Natural killer cell treated with Interleukin-12 subunit alpha and Interleukin-12 subunit beta and Interleukin-15 and Interleukin-18, amount 100 ng/mL, for 72 hours (primary cell): ENCODE results near the gene SFMBT2. TPM values are rescaled to one million over a fixed set of nuclear protein-coding genes. Genes with fewer than 3 reads are reported as not detected.
"Not testable (repeated sequence)": the region's sequence is repeated elsewhere in the genome, so short reads cannot be mapped to it uniquely, and the experiment has no call there.

ENCODE experiments used
- ATAC-seq, 2 donors: fragments of 150-1000 bp; cut with Tn5 transposase in 1 of 2; sonication (Bioruptor Pico), chemical (Tn5 transposase) in 1 of 2; 2 replicates each; pipeline ENCODE4 v1.10.0; 2021
- DNase-seq: peaks from one replicate; pipeline ENCODE4 v3.0.0; 2022; ENCODE audit warnings: low spot score
- H3K27ac Mint-ChIP-seq, 2 donors: 1 replicate in 1 of 2; 2 replicates in 1 of 2; pipeline ENCODE4 v1.8.0; 2022; ENCODE audit warnings: mixed read lengths in 2 of 2, mild to moderate bottlenecking in 1 of 2, moderate library complexity in 1 of 2
- H3K27me3 Mint-ChIP-seq, 2 donors: 1 replicate in 1 of 2; 2 replicates in 1 of 2; pipeline ENCODE4 v1.8.0; 2022; ENCODE audit warnings: mixed read lengths in 2 of 2
- H3K36me3 Mint-ChIP-seq: one replicate; pipeline ENCODE4 v1.8.0; 2022; ENCODE audit warnings: mixed read lengths
- H3K4me1 Mint-ChIP-seq, 2 donors: 1 replicate in 1 of 2; 2 replicates in 1 of 2; pipeline ENCODE4 v1.8.0; 2022; ENCODE audit warnings: low read depth in 2 of 2, mixed read lengths in 2 of 2, mild to moderate bottlenecking in 1 of 2
- H3K4me3 Mint-ChIP-seq: one replicate; pipeline ENCODE4 v1.8.0; 2022; ENCODE audit warnings: mixed read lengths
- H3K9me3 Mint-ChIP-seq: 2 replicates; pipeline ENCODE4 v1.8.0; 2022; ENCODE audit warnings: mixed read lengths
- total RNA-seq, 2 donors: library from RNA; stranded (reverse); gene quantifications; one replicate each; pipeline ENCODE4 v1.2.3, GENCODE V29; 2022

SFMBT2 gene
- total RNA-seq, 2 donors from 2014 or later = 94.9 to 101 TPM

DNA sequence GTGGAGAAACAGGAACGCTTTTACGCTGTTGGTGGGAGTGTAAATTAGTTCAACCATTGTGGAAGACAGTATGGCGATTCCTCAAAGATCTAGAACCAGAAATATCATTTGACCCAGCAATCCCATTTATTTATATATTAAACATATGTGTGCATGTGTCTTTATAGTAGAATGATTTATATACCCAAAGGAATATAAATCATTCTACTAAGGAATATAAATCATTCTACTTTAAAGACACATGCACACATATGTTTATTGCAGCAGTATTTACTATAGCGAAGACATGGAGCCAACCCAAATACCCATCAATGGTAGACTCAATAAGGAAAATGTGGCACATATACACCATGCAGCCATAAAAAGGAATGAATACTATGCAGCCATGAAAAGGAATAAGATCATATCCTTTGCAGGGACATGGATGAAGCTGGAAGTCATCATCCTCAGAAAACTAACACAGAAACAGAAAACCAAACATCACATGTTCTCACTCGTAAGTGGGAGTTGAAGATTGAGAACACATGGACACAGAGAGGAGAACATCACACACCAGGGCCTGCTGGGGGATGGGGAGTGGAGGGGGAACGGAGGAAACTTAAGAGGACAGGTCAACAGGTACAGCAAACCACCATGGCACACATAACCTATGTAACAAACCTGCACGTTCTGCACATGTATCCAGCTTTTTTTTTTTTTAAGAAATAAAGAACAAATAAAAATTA, 111.1 kb downstream of the SFMBT2 start:
- not testable (repeated sequence) for H3K36me3 Mint-ChIP-seq, DNase-seq, H3K9me3 Mint-ChIP-seq, H3K4me3 Mint-ChIP-seq, ATAC-seq, H3K27me3 Mint-ChIP-seq
- peaks cover 82 to 86% of the 10 kb centered on the region in 2 donors for H3K4me1 Mint-ChIP-seq
- H3K27ac Mint-ChIP-seq = peak overlapping the region in 1 of 2 donors; percentile 63

DNA sequence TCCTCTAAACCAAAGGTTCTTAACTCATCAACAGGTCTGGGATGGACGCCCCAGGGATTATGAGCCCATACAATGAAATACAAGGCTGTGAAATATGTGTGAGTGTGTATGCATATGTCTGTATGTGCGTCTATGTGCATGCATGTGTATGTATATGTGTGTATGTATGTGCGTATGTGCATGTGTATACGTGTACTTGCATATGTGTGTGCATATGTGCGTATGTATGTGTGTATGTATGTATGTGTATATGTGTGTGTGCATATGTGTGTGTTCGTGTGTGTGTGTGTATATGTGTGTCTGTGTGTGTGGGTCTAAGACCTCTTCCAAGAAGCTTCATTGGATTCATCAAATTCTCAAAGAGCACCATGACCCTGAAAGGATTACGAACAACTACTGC, 112.3 kb downstream of the SFMBT2 start:
- Mint-ChIP-seq H3K9me3 (no peaks in the 10 kb centered on the region), H3K27me3 (no peaks in the 10 kb centered on the region), H3K4me3 (no peak overlapping the region), H3K36me3 (no peaks in the 10 kb centered on the region), H3K4me1 (peaks cover 84 to 90% of the 10 kb centered on the region in 2 donors), H3K27ac (peak overlapping the region in 1 of 2 donors; percentile 92)
- no peak for DNase-seq
- ATAC-seq = no peak

DNA sequence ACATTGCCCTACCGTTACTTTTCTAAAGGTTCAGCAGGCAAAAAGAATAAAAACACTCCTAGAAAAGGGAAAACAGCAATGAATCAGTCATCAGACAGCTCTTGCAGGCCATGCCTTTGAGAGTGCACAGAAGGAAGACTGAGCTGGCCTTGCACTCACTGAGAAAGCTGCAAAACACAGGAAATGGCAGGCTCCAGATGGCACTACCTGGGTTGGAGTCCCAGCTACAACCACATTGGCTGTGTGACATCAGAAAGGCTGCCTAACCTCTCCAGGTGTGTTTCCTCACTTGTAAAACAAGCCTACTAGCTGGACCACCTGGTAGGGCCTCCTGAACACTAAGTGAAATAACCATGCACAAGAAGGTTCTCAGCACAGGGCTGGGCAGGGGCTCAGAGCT, 113.7 kb downstream of the SFMBT2 start:
- Mint-ChIP-seq H3K9me3 (no peaks in the 10 kb centered on the region), H3K36me3 (no peaks in the 10 kb centered on the region), H3K27ac (peak overlapping the region; percentile 16 to 92), H3K4me3 (no peak overlapping the region), H3K4me1 (peaks cover 77 to 85% of the 10 kb centered on the region in 2 donors), H3K27me3 (no peaks in the 10 kb centered on the region)
- DNase-seq (no peak), ATAC-seq (no peak)

DNA sequence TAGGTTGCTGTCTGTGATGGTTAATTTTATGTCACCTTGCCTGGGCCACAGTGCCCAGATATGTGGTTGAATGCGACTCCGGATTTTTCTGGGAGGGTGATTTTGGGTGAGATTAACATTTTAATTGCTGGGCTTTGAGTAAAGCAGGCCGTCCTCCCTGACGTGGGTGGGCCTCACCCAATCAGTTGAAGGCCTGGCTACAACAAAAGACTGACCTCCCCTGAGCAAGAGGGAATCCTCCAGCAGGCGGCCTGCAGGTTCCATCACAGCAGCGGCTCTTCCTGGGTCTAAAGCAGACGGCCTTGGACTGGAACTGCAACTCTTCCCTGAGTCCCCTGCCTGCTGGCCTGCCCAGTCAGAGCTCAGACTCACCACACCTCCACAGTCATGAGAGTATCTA, 114.2 kb downstream of the SFMBT2 start:
- Mint-ChIP-seq H3K27ac (peak overlapping the region; percentile 16 to 92), H3K4me1 (peaks cover 77 to 85% of the 10 kb centered on the region in 2 donors), H3K36me3 (no peaks in the 10 kb centered on the region), H3K9me3 (no peaks in the 10 kb centered on the region), H3K4me3 (no peak overlapping the region), H3K27me3 (no peaks in the 10 kb centered on the region)
- no peak for ATAC-seq
- DNase-seq = no peak

DNA sequence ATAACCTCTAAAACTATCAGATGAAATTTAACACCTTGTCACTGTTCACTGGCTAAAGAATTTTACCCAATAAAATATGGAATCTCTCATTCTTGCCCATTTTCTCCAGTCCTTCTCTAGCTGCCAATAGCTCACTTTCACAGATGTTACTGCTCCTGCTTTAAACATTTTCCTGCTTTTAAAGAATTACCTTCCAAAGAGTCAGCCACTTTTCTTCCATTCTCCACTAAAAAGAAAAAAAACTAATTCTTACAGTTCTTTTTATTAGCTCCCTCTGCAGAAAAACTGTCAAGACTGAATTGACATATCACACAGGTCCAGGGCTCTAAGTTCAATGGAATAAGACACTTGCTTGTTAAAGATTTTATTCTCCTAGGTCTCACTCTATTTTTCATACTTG, 114.8 kb downstream of the SFMBT2 start:
- peak overlapping the region; percentile 11 for H3K4me3 Mint-ChIP-seq
- DNase-seq (no peak), ATAC-seq (no peak)
- peak overlapping the region; percentile 16 to 92 for H3K27ac Mint-ChIP-seq
- no peaks in the 10 kb centered on the region for H3K27me3 Mint-ChIP-seq
- no peaks in the 10 kb centered on the region for H3K36me3 Mint-ChIP-seq
- H3K4me1 Mint-ChIP-seq = peaks cover 77 to 85% of the 10 kb centered on the region in 2 donors
- H3K9me3 Mint-ChIP-seq = no peaks in the 10 kb centered on the region

DNA sequence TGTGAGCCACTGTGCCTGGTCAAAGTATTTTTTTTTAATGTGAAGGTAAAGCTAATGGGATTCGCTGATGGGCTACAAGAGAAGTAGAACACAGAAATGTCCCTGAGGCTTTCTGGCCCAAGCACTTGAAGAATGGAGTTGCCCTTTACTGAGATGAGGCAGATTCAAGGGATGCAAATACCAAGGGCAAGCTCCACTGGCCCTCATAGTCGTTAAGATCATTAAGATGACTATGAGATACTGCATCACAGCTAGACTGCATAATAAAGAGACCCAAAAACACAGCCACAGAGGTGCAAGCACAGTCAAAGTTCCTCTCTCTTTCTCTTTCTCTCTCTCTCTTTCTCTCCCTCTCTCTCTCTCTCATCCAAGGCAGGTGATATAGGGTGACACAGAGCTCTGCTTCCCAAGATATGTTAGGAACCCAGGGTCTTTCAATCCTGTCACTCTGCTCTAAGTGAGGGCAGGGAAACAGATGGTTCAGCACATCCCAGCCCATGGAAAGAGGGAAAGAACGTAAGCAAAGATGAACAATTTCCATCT, 117.4 kb downstream of the SFMBT2 start:
- DNase-seq (no peak), ATAC-seq (no peak)
- peaks cover 72 to 74% of the 10 kb centered on the region in 2 donors for H3K4me1 Mint-ChIP-seq
- no peaks in the 10 kb centered on the region for H3K27me3 Mint-ChIP-seq
- no peaks in the 10 kb centered on the region for H3K36me3 Mint-ChIP-seq
- peak overlapping the region in 1 of 2 donors; percentile 92 for H3K27ac Mint-ChIP-seq
- H3K9me3 Mint-ChIP-seq = no peaks in the 10 kb centered on the region
- no peak overlapping the region for H3K4me3 Mint-ChIP-seq

DNA sequence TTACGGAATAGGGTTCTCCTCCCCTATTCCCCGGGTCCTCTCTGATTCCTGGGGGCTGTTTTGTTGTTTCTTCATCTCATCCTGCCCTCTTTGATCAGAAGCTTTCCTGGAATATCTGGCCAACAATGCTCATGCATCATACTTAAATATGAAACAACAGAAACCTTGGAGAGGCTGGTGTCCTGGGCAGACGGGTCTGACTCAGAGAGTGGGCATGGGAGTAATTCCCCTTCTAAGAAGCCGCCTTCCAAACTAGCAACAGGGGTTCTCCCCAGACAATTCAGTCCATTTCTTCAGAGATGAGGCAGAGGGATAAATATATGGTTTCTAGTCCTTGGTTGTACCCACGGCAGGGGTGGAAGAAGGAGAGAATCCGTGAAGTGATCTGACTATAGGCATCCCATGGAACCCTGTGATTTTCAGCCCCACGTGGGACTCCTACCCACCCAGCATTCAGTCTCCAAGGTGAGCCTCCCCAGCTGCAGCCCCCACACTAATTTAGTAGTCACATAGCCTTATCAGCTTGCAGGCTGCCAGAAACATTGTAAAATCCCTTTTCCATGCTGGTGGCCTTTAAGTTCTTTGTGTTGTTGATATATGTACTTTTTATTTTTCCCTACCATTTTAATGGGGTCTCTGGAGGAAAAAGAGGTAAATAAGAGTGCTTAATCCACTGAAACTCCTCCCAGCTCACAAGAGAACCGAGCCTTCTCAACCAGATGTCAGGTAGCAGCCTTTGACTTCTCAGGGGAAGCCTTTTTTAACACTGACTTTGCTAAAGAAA, 119.2 kb downstream of the SFMBT2 start:
- Mint-ChIP-seq H3K4me3 (no peak overlapping the region), H3K27ac (peak overlapping the region; percentile 17 to 83), H3K27me3 (no peaks in the 10 kb centered on the region), H3K4me1 (peaks cover 64 to 68% of the 10 kb centered on the region in 2 donors), H3K9me3 (no peaks in the 10 kb centered on the region), H3K36me3 (no peaks in the 10 kb centered on the region)
- ATAC-seq = peak in 1 of 2 donors; percentile 74
- no peak for DNase-seq

DNA sequence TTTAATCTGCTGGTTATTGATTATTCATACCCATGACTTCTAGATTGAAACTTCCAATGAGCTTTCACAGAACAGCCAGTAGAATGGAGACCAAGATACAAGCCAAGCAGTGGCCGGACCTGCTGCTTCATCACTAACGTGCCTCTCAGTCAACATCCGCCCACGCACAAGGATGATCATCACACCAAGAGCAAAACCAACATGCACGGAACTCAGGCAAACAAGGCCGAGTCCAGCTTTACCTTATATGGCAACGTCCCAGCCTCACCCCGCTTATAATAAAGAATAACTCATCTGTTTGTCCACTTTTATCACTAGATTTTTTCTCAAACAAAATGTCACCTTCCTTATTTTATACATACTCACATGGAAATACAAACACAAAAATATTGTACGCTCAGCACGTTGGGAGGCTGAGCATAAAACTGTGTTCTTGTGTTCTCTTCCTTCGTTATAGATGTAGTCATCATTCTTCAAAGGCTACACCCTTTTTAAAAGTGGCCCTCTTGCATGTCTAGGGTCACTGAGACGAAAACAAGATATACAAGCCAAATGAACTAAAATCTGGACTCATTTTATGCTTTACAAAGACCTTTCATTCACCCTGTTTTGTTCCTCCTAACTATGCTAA, 122.7 kb downstream of the SFMBT2 start:
- Mint-ChIP-seq H3K27ac (no peak overlapping the region), H3K36me3 (no peaks in the 10 kb centered on the region), H3K27me3 (no peaks in the 10 kb centered on the region), H3K9me3 (no peaks in the 10 kb centered on the region), H3K4me3 (no peak overlapping the region), H3K4me1 (peaks cover 51 to 59% of the 10 kb centered on the region in 2 donors)
- no peak for DNase-seq
- no peak for ATAC-seq

DNA sequence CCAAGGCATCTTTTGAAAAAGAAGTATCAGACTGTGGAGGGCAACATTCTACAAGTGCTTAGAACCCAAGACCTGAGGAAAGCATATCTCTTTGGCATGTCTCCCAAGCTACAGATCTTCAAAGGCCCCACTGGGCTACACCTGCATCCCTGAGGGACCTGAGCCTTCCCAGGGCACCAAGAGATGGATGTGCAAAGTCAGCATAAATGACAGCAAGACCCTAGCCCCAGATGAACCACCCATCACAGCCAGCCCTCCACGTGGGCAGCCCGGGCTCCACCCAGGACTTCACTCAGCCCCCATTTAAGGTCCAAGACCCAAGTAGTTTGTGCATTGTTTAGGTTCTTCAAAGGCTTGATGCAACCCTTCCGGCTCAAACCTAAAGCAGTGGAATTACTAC, 123.5 kb downstream of the SFMBT2 start:
- H3K36me3 Mint-ChIP-seq = no peaks in the 10 kb centered on the region
- no peak overlapping the region for H3K4me3 Mint-ChIP-seq
- no peak for DNase-seq
- ATAC-seq = no peak
- H3K27me3 Mint-ChIP-seq = no peaks in the 10 kb centered on the region
- H3K27ac Mint-ChIP-seq = no peak overlapping the region
- H3K4me1 Mint-ChIP-seq = peaks cover 57 to 60% of the 10 kb centered on the region in 2 donors
- no peaks in the 10 kb centered on the region for H3K9me3 Mint-ChIP-seq

DNA sequence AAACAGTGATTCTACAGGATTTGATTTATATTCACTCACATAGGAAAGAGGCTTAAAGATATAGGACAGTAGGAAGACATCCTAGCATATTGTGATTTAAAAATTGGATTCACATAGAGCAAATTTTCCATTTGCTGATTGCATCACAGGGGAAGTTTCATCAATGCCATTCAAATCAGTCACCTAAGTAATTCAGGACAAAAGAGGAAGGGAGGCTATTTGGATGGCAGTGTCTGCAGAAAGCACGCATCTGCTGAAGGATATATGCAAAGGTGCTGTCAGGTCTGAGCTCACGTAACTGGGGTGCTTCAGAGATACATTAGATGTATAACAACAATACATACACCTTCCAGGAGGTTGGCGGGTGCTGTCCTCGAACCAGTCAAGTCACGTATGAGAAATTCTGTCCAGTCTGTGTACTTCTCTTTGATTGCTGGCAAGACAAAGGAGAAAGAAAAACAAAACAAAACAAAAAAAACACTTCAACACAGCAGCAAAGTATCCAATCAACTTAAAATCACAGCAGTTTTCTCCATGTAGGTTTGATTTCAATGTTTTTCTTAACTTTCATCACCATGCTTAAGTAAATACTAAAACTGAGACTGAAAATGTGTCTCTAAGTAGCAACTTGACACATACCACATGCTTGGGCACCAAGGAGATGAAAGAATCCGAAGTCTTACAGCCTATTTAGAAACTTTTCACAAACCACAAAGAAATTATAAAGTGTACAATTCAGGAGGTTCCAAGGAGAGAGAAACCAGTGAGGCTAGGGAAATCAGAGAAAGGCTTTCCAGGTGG, 125.1 kb downstream of the SFMBT2 start:
- Mint-ChIP-seq H3K36me3 (no peaks in the 10 kb centered on the region), H3K4me3 (peak overlapping the region; percentile 41), H3K4me1 (peaks cover 52 to 56% of the 10 kb centered on the region in 2 donors), H3K27me3 (no peaks in the 10 kb centered on the region), H3K9me3 (no peaks in the 10 kb centered on the region), H3K27ac (peak overlapping the region; percentile 45 to 54)
- ATAC-seq (peak in 1 of 2 donors; percentile 54), DNase-seq (no peak)

DNA sequence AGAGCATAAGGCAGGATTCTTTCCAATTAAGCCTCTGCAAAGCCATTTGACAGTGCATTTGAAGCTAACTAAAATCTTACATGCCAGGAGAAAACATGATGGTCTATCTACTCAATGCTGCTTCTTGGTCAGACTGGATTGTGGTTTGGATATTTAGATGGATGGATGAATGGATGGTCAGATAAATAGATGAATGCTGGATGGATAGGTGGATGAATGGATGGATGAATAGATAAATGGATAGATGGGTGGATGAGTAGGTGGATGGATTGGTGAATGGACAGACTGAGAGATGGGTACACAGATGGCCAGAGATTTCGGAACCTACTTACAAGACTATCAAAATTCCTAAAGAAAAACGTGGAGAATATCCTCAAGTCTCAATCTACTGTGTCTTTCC, 127.6 kb downstream of the SFMBT2 start:
- H3K4me1 Mint-ChIP-seq = peaks cover 58 to 63% of the 10 kb centered on the region in 2 donors
- peak overlapping the region in 1 of 2 donors; percentile 78 for H3K27ac Mint-ChIP-seq
- peaks cover 2% of the 10 kb centered on the region for H3K36me3 Mint-ChIP-seq

DNA sequence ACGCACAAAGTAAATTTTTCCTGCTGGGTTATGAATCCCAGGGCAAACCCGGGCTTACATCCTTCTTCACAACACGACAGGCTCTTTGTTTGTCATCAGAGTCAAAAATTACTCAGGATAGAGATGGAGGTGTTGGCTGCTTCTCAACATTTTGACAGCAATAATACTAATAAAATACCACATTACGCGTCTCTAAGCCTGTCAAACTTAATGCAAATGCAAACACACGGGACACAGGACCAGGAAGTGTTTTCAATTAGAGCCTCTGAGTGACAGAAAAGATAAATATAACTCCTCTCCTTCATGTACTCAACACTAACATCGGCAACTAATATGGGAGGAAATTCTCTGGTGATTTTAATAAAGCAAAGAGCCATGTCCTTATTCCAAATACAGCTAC, 128.4 kb downstream of the SFMBT2 start:
- Mint-ChIP-seq H3K36me3 (peaks cover 5% of the 10 kb centered on the region), H3K4me3 (no peak overlapping the region), H3K9me3 (no peaks in the 10 kb centered on the region), H3K27me3 (no peaks in the 10 kb centered on the region), H3K27ac (peak overlapping the region in 1 of 2 donors; percentile 78), H3K4me1 (peaks cover 61 to 65% of the 10 kb centered on the region in 2 donors)
- ATAC-seq (no peak), DNase-seq (no peak)

More for the DNA sequence above, 127.6 kb downstream of the SFMBT2 start:
- DNase-seq (no peak), ATAC-seq (no peak)
- no peak overlapping the region for H3K4me3 Mint-ChIP-seq
- no peaks in the 10 kb centered on the region for H3K27me3 Mint-ChIP-seq
- H3K9me3 Mint-ChIP-seq = no peaks in the 10 kb centered on the region

DNA sequence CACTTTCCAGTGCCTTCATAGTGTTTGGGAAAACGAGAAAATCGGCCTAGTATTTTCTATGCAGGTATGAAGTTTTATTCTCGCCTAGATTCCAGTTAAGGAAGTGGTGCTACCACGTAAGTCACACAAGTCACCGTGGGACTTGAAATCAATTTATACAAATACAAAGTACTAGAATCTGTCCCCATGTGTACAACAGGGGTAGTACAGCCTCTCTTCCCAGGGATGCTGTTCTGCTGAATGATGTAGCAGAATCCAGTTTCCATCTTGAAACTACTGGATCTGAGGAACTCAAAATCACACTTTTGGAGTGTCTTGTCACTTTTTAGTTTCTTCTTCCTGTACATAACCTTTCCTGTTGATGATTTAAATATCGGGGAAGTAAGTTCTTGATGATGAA, 129.4 kb downstream of the SFMBT2 start:
- H3K27me3 Mint-ChIP-seq = no peaks in the 10 kb centered on the region
- no peak for DNase-seq
- peaks cover 5% of the 10 kb centered on the region for H3K36me3 Mint-ChIP-seq
- no peak overlapping the region for H3K4me3 Mint-ChIP-seq
- no peaks in the 10 kb centered on the region for H3K9me3 Mint-ChIP-seq
- H3K27ac Mint-ChIP-seq = peak overlapping the region; percentile 21 to 78
- ATAC-seq = no peak
- H3K4me1 Mint-ChIP-seq = peaks cover 62 to 66% of the 10 kb centered on the region in 2 donors
